GM19467 (cell line): Measurements from ENCODE around the gene LRRFIP2.
"Not testable (repeated sequence)": the region's sequence is repeated elsewhere in the genome, so short reads cannot be mapped to it uniquely, and the experiment has no call there.

Source experiments
- ATAC-seq: cut with Tn5 transposase; IDR thresholded peaks from one replicate; pipeline ENCODE4 v1.9.1; 2021; ENCODE audit warnings: mild to moderate bottlenecking, moderate library complexity; ENCODE audit not compliant: unreplicated experiment

Gene LRRFIP2

GRCh38 chr3:37146927-37147326 is 27.5 kb downstream of the LRRFIP2 start:
- not testable (repeated sequence) for ATAC-seq

- no peak for ATAC-seq
Observed at GRCh38 chr3:37145611-37146010, 28.8 kb downstream of the LRRFIP2 start.

- ATAC-seq: no peak
Observed at GRCh38 chr3:37144806-37145205, 29.6 kb downstream of the LRRFIP2 start.

GRCh38 chr3:37143821-37144220 is 30.6 kb downstream of the LRRFIP2 start:
- no peak for ATAC-seq

GRCh38 chr3:37141676-37142075 is 32.7 kb downstream of the LRRFIP2 start:
- no peak for ATAC-seq

- ATAC-seq: no peak
Observed at GRCh38 chr3:37140899-37141541, 33.4 kb downstream of the LRRFIP2 start.

- ATAC-seq: no peak
Observed at GRCh38 chr3:37139567-37140052, 34.8 kb downstream of the LRRFIP2 start.

- no peak for ATAC-seq
Observed at GRCh38 chr3:37138816-37139215, 35.6 kb downstream of the LRRFIP2 start.

GRCh38 chr3:37137516-37137915 is 36.9 kb downstream of the LRRFIP2 start:
- ATAC-seq: no peak

GRCh38 chr3:37136067-37136466 is 38.3 kb downstream of the LRRFIP2 start:
- ATAC-seq: no peak

- ATAC-seq: no peak
Observed at GRCh38 chr3:37135561-37135960, 38.8 kb downstream of the LRRFIP2 start.

GRCh38 chr3:37132334-37132733 is 42.0 kb downstream of the LRRFIP2 start:
- ATAC-seq: no peak

- no peak for ATAC-seq
Observed at GRCh38 chr3:37131860-37132144, 42.6 kb downstream of the LRRFIP2 start.

- ATAC-seq: no peak
Observed at GRCh38 chr3:37130984-37131859, 43.2 kb downstream of the LRRFIP2 start.

GRCh38 chr3:37130448-37130847 is 43.9 kb downstream of the LRRFIP2 start:
- ATAC-seq: no peak

- ATAC-seq: no peak
Observed at GRCh38 chr3:37129871-37130270, 44.5 kb downstream of the LRRFIP2 start.

GRCh38 chr3:37127340-37127739 is 47.0 kb downstream of the LRRFIP2 start:
- no peak for ATAC-seq

- ATAC-seq: no peak
Observed at GRCh38 chr3:37126856-37127255, 47.5 kb downstream of the LRRFIP2 start.

- no peak for ATAC-seq
Observed at GRCh38 chr3:37125195-37126073, 48.9 kb downstream of the LRRFIP2 start.

- no peak for ATAC-seq
Observed at GRCh38 chr3:37124435-37124834, 49.9 kb downstream of the LRRFIP2 start.

- ATAC-seq: no peak
Observed at GRCh38 chr3:37123292-37123691, 51.1 kb downstream of the LRRFIP2 start.
